WTC11 (cell line): ENCODE data around the gene STX4. TPM values are rescaled to one million over a fixed set of nuclear protein-coding genes. Genes with fewer than 3 reads are reported as not detected.
A peak's percentile ranks its signal among the peaks of the same experiment; 100 is the strongest.

Experiments
- ATAC-seq: fragments of 200-7000 bp; cut with Tn5 transposase; 2 replicates; pipeline ENCODE4 v1.10.0; 2021; ENCODE audit warnings: mild to moderate bottlenecking, moderate library complexity
- CTCF ChIA-PET: fragments of 300-600 bp; sonication (Branson Sonifier 250); formaldehyde crosslinking; loops from one replicate; lab custom pipeline; 2021; ENCODE audit warnings: antibody characterized with exemption; lab: Charles Lee
- POLR2A ChIA-PET: fragments of 350-600 bp; sonication (Branson Sonifier 250); formaldehyde crosslinking; loops from one replicate; lab custom pipeline; 2021; ENCODE audit warnings: antibody characterized with exemption; lab: Charles Lee
- DNase-seq: peaks from one replicate; pipeline ENCODE4 v3.0.0; 2021; ENCODE audit warnings: low spot score
- H3K27ac Mint-ChIP-seq: 2 replicates; pipeline ENCODE4 v1.8.0; 2021; ENCODE audit warnings: mixed read lengths
- H3K27me3 Mint-ChIP-seq: 2 replicates; pipeline ENCODE4 v1.8.0; 2021; ENCODE audit warnings: low read depth, mild to moderate bottlenecking, moderate library complexity, mixed read lengths
- H3K36me3 Mint-ChIP-seq: 2 replicates; pipeline ENCODE4 v1.8.0; 2021; ENCODE audit warnings: mixed read lengths
- H3K4me1 Mint-ChIP-seq: 2 replicates; pipeline ENCODE4 v1.8.0; 2022; ENCODE audit warnings: mixed read lengths
- H3K4me3 Mint-ChIP-seq: 2 replicates; pipeline ENCODE4 v1.8.0; 2021; ENCODE audit warnings: mild to moderate bottlenecking, moderate library complexity, mixed read lengths
- H3K9me3 Mint-ChIP-seq: 2 replicates; pipeline ENCODE4 v1.8.0; 2021; ENCODE audit warnings: mixed read lengths
- ARID4B ChIP-seq: sonication (generic); formaldehyde crosslinking; IDR thresholded peaks from 2 replicates; pipeline ENCODE4 v1.8.0; 2023; ENCODE audit warnings: missing genetic modification reagents, mild to moderate bottlenecking, borderline replicate concordance
- ATF3 ChIP-seq: sonication (generic); formaldehyde crosslinking; conservative IDR thresholded peaks from 2 replicates; pipeline ENCODE4 v1.8.1; 2022; ENCODE audit warnings: mild to moderate bottlenecking, missing genetic modification reagents
- CTCF ChIP-seq: fragments of 200-600 bp; IDR thresholded peaks from 2 replicates; pipeline ENCODE4 v1.8.0; 2022; ENCODE audit warnings: antibody characterized with exemption
- EMX1 ChIP-seq: fragments of 250-450 bp; sonication (Bioruptor Pico); IDR thresholded peaks from 2 replicates; pipeline ENCODE4 v1.8.0; 2021; ENCODE audit warnings: mild to moderate bottlenecking
- ERG ChIP-seq: fragments of 250-450 bp; sonication (Bioruptor Pico); IDR thresholded peaks from 2 replicates; pipeline ENCODE4 v1.8.0; 2021; ENCODE audit warnings: mild to moderate bottlenecking
- HMGA2 ChIP-seq: fragments of 250-450 bp; sonication (Bioruptor Pico); IDR thresholded peaks from 2 replicates; pipeline ENCODE4 v1.4.0; 2021; ENCODE audit warnings: mild to moderate bottlenecking, moderate library complexity
- HMGXB4 ChIP-seq: sonication (generic); formaldehyde crosslinking; IDR thresholded peaks from 2 replicates; pipeline ENCODE4 v1.8.1; 2023; ENCODE audit warnings: mild to moderate bottlenecking, moderate library complexity, missing genetic modification reagents
- JAZF1 ChIP-seq: fragments of 250-450 bp; sonication (Bioruptor Pico); IDR thresholded peaks from 2 replicates; pipeline ENCODE4 v1.9.0; 2021; ENCODE audit warnings: moderate library complexity, mild to moderate bottlenecking, inconsistent platforms
- JUN ChIP-seq: sonication (generic); formaldehyde crosslinking; IDR thresholded peaks from 2 replicates; pipeline ENCODE4 v1.8.0; 2023; ENCODE audit warnings: mild to moderate bottlenecking, missing genetic modification reagents
- KAT7 ChIP-seq: sonication (generic); formaldehyde crosslinking; IDR thresholded peaks from 2 replicates; pipeline ENCODE4 v1.8.1; 2023; ENCODE audit warnings: missing genetic modification reagents, mild to moderate bottlenecking, borderline replicate concordance
- NFYB ChIP-seq: sonication (generic); formaldehyde crosslinking; conservative IDR thresholded peaks from 2 replicates; pipeline ENCODE4 v1.8.0; 2022; ENCODE audit warnings: low read depth, missing genetic modification reagents
- NR1H2 ChIP-seq: sonication (generic); formaldehyde crosslinking; IDR thresholded peaks from 2 replicates; pipeline ENCODE4 v1.9.0; 2021; ENCODE audit warnings: mild to moderate bottlenecking, moderate library complexity, missing genetic modification reagents
- RORB ChIP-seq: fragments of 250-450 bp; sonication (Bioruptor Pico); IDR thresholded peaks from 2 replicates; pipeline ENCODE4 v1.9.0; 2021; ENCODE audit warnings: mild to moderate bottlenecking
- SMAD4 ChIP-seq: sonication (generic); formaldehyde crosslinking; IDR thresholded peaks from 2 replicates; pipeline ENCODE4 v1.8.0; 2022; ENCODE audit warnings: mild to moderate bottlenecking, missing genetic modification reagents
- SOX15 ChIP-seq: fragments of 250-450 bp; sonication (Bioruptor Pico); IDR thresholded peaks from 2 replicates; pipeline ENCODE4 v1.9.0; 2021; ENCODE audit warnings: mild to moderate bottlenecking
- TCF7 ChIP-seq: sonication (generic); formaldehyde crosslinking; IDR thresholded peaks from 2 replicates; pipeline ENCODE4 v1.8.0; 2022; ENCODE audit warnings: mild to moderate bottlenecking, low read depth, missing genetic modification reagents, moderate library complexity
- TP53 ChIP-seq: sonication (generic); formaldehyde crosslinking; IDR thresholded peaks from 2 replicates; pipeline ENCODE4 v1.8.1; 2023; ENCODE audit warnings: mild to moderate bottlenecking, missing genetic modification reagents
- ZNF396 ChIP-seq: fragments of 250-450 bp; sonication (Bioruptor Pico); IDR thresholded peaks from 2 replicates; pipeline ENCODE4 v1.8.0; 2021; ENCODE audit warnings: mild to moderate bottlenecking, moderate library complexity, borderline replicate concordance
- ZNF416 ChIP-seq: fragments of 250-450 bp; sonication (Bioruptor Pico); IDR thresholded peaks from 2 replicates; pipeline ENCODE4 v1.9.0; 2021; ENCODE audit warnings: mild to moderate bottlenecking, inconsistent platforms
- total RNA-seq: library from RNA; stranded (reverse); gene quantifications from 3 replicates; pipeline ENCODE4 v1.2.3, GENCODE V29; 2021
- TF ChIP-seq, protein P1 (sequence below): sonication (generic); formaldehyde crosslinking; IDR thresholded peaks from 2 replicates; pipeline ENCODE4 v1.8.0; 2022; ENCODE audit warnings: mild to moderate bottlenecking, missing genetic modification reagents
- TF ChIP-seq, protein P2 (sequence below): sonication (generic); formaldehyde crosslinking; IDR thresholded peaks from 2 replicates; pipeline ENCODE4 v1.8.1; 2022; ENCODE audit warnings: mild to moderate bottlenecking, moderate library complexity, missing genetic modification reagents
- TF ChIP-seq, protein P3 (sequence below): sonication (generic); formaldehyde crosslinking; IDR thresholded peaks from 2 replicates; pipeline ENCODE4 v1.8.0; 2023; ENCODE audit warnings: missing genetic modification reagents

Gene STX4
- total RNA-seq, 1 experiment from 2014 or later = 38.4 TPM

- ATAC-seq = no peak
- CTCF ChIA-PET = interaction anchor here (2.2 to 2.4 kb wide), 2 partner anchors 25 to 82 kb away, joined by 6 to 10 read pairs; partner anchors contain the start of gene HSD3B7
- peaks cover 17% of the 10 kb centered on the region for H3K36me3 Mint-ChIP-seq
These were observed 34.0 kb downstream of the STX4 start for GRCh38 chr16:31067342-31067741.

DNA sequence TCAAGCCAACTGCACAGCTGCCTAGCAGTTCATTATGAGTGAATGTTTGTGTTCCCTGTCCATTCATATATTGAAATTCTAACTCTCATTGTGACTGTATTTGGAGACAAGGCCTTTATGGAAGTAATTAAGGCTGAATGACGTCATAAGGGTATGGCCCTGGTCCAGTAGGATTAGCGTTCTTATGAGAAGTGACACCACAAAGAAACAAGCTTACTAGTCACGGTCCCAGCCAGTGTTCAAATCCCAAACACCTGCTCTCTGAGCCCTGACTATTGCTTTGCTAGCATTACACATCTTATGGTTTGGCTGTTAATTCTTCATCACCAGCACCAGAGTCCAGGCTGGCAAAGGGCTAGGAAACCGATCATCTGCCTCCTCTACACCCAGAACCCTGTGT, 38.5 kb downstream of the STX4 start:
- Mint-ChIP-seq H3K27ac (peak overlapping the region; percentile 89; the same call in 1 of the 2 replicates), H3K4me3 (peak overlapping the region; percentile 99), H3K27me3 (no peaks in the 10 kb centered on the region), H3K9me3 (no peaks in the 10 kb centered on the region), H3K4me1 (peaks cover 19% of the 10 kb centered on the region), H3K36me3 (no peaks in the 10 kb centered on the region; the same call in 1 of the 2 replicates)
- ATAC-seq (no peak), DNase-seq (no peak)
- CTCF ChIA-PET = interaction anchor here (0.5 to 2.0 kb wide), 3 partner anchors 30 to 87 kb away, joined by 3 to 6 read pairs (median 5); partner anchors contain the start of gene HSD3B7
- POLR2A ChIA-PET = no interaction called here
- TF ChIP-seq SMAD4 (CRISPR knock-in tag) = no peak
- no peak for TF ChIP-seq TCF7 (CRISPR knock-in tag)
- TF ChIP-seq TP53 (CRISPR knock-in tag) = no peak
- TF ChIP-seq CTCF = no peak
- no peak for TF ChIP-seq ARID4B (CRISPR knock-in tag)
- TF ChIP-seq NFYB = no peak
- TF ChIP-seq KAT7 = no peak
- no peak for TF ChIP-seq HMGXB4

More at GRCh38 chr16:31067342-31067741, 34.0 kb downstream of the STX4 start:
- TF ChIP-seq EMX1 (CRISPR knock-in tag) = no peak
- TF ChIP-seq JAZF1 = no peak
- TF ChIP-seq, protein P1, sequence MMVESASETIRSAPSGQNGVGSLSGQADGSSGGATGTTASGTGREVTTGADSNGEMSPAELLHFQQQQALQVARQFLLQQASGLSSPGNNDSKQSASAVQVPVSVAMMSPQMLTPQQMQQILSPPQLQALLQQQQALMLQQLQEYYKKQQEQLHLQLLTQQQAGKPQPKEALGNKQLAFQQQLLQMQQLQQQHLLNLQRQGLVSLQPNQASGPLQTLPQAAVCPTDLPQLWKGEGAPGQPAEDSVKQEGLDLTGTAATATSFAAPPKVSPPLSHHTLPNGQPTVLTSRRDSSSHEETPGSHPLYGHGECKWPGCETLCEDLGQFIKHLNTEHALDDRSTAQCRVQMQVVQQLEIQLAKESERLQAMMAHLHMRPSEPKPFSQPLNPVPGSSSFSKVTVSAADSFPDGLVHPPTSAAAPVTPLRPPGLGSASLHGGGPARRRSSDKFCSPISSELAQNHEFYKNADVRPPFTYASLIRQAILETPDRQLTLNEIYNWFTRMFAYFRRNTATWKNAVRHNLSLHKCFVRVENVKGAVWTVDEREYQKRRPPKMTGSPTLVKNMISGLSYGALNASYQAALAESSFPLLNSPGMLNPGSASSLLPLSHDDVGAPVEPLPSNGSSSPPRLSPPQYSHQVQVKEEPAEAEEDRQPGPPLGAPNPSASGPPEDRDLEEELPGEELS (CRISPR knock-in tag) = no peak
- TF ChIP-seq, protein P2, sequence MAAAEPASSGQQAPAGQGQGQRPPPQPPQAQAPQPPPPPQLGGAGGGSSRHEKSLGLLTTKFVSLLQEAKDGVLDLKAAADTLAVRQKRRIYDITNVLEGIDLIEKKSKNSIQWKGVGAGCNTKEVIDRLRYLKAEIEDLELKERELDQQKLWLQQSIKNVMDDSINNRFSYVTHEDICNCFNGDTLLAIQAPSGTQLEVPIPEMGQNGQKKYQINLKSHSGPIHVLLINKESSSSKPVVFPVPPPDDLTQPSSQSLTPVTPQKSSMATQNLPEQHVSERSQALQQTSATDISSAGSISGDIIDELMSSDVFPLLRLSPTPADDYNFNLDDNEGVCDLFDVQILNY = no peak
- TF ChIP-seq ZNF396 (CRISPR knock-in tag) = no peak
- TF ChIP-seq SOX15 (CRISPR knock-in tag) = no peak
- TF ChIP-seq NR1H2 (CRISPR knock-in tag) = no peak
- TF ChIP-seq HMGA2 = no peak
- no peak for TF ChIP-seq ZNF416 (CRISPR knock-in tag)
- no peak for TF ChIP-seq JUN (CRISPR knock-in tag)
- TF ChIP-seq ERG (CRISPR knock-in tag) = no peak
- no peak for TF ChIP-seq RORB (CRISPR knock-in tag)
- TF ChIP-seq ATF3 (CRISPR knock-in tag) = no peak
- TF ChIP-seq, protein P3, sequence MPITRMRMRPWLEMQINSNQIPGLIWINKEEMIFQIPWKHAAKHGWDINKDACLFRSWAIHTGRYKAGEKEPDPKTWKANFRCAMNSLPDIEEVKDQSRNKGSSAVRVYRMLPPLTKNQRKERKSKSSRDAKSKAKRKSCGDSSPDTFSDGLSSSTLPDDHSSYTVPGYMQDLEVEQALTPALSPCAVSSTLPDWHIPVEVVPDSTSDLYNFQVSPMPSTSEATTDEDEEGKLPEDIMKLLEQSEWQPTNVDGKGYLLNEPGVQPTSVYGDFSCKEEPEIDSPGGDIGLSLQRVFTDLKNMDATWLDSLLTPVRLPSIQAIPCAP (CRISPR knock-in tag) = no peak
- POLR2A ChIA-PET = no interaction called here
- Mint-ChIP-seq H3K27ac (no peak overlapping the region), H3K4me3 (no peak overlapping the region), H3K4me1 (peaks cover 8% of the 10 kb centered on the region), H3K9me3 (no peaks in the 10 kb centered on the region), H3K27me3 (no peaks in the 10 kb centered on the region)
- DNase-seq = no peak
